AG04450 (cell line): ENCODE results near the gene ARHGAP6. TPM values are rescaled to one million over a fixed set of nuclear protein-coding genes. Genes with fewer than 3 reads are reported as not detected.

ENCODE experiments used
- CTCF ChIA-PET: fragments of 300-600, 350-600 bp; formaldehyde crosslinking; extraction: SDS; loops from one replicate; lab custom pipeline; 2022; ENCODE audit warnings: antibody characterized with exemption, inconsistent platforms; lab: Charles Lee
- POLR2A ChIA-PET: fragments of 350-600 bp; formaldehyde crosslinking; extraction: SDS; loops from one replicate; lab custom pipeline; 2021; ENCODE audit warnings: antibody characterized with exemption, inconsistent platforms; lab: Yijun Ruan, JAX
- DNase-seq: peaks from one replicate; pipeline ENCODE4 v3.0.0-alpha.2; 2011; ENCODE audit warnings: low read depth, low spot score
- H3K27ac ChIP-seq: one replicate; pipeline ENCODE4 v1.5.1; 2012; ENCODE audit warnings: low read depth, low read length, control low read depth
- H3K27me3 ChIP-seq: one replicate; pipeline ENCODE4 v1.6.0; 2012; ENCODE audit warnings: low read length; ENCODE audit not compliant: control insufficient read depth, insufficient read depth
- H3K4me3 ChIP-seq: 2 replicates; pipeline ENCODE4 v1.5.1; 2011; ENCODE audit warnings: mild to moderate bottlenecking, low read depth, low read length, control low read depth
- H3K9me3 ChIP-seq: 2 replicates; pipeline ENCODE4 v1.5.1; 2012; ENCODE audit warnings: low read length; ENCODE audit not compliant: control insufficient read depth, insufficient read depth
- CTCF ChIP-seq: IDR thresholded peaks from 2 replicates; pipeline ENCODE4 v1.5.1; 2011; ENCODE audit warnings: low read depth, low read length, control low read depth, inconsistent platforms
- polyA plus RNA-seq: library from polyadenylated mRNA; depleted of rRNA; stranded (reverse); fragments of >200 nt; gene quantifications from 2 replicates; pipeline ENCODE4 v1.2.3, GENCODE V29; 2011

Gene ARHGAP6
- polyA plus RNA-seq, 1 experiment: 4.0 TPM

GRCh38 chrX:11398139-11398538 is 267.6 kb downstream of the ARHGAP6 start:
- H3K9me3 ChIP-seq: no peaks in the 10 kb centered on the region
- CTCF ChIA-PET: interaction anchor here (1.4 kb wide), 1 partner anchor 17 kb away, joined by 12 read pairs; no protein-coding TSS in a partner anchor
- DNase-seq: no peak

GRCh38 chrX:11397680-11398079 is 268.0 kb downstream of the ARHGAP6 start:
- Histone ChIP-seq H3K27ac (no peak overlapping the region), H3K9me3 (no peaks in the 10 kb centered on the region), H3K27me3 (no peaks in the 10 kb centered on the region), H3K4me3 (no peak overlapping the region)
- TF ChIP-seq CTCF: no peak
- ChIA-PET CTCF (no interaction called here), POLR2A (no interaction called here)
- no peak for DNase-seq

More at GRCh38 chrX:11398139-11398538, 267.6 kb downstream of the ARHGAP6 start:
- no peak for TF ChIP-seq CTCF
- POLR2A ChIA-PET: no interaction called here
- H3K27me3 ChIP-seq: no peaks in the 10 kb centered on the region
- no peak overlapping the region for H3K4me3 ChIP-seq
- no peak overlapping the region for H3K27ac ChIP-seq

- CTCF ChIA-PET: interaction anchor here (1.0 kb wide), 1 partner anchor 14 kb away, joined by 4 read pairs; no protein-coding TSS in a partner anchor
- no peak overlapping the region for H3K4me3 ChIP-seq
- POLR2A ChIA-PET: no interaction called here
- no peak for TF ChIP-seq CTCF
- H3K27ac ChIP-seq: no peak overlapping the region
- H3K27me3 ChIP-seq: no peaks in the 10 kb centered on the region
- DNase-seq: no peak
- H3K9me3 ChIP-seq: no peaks in the 10 kb centered on the region
These were observed 269.9 kb downstream of the ARHGAP6 start for GRCh38 chrX:11395859-11396258.

DNA sequence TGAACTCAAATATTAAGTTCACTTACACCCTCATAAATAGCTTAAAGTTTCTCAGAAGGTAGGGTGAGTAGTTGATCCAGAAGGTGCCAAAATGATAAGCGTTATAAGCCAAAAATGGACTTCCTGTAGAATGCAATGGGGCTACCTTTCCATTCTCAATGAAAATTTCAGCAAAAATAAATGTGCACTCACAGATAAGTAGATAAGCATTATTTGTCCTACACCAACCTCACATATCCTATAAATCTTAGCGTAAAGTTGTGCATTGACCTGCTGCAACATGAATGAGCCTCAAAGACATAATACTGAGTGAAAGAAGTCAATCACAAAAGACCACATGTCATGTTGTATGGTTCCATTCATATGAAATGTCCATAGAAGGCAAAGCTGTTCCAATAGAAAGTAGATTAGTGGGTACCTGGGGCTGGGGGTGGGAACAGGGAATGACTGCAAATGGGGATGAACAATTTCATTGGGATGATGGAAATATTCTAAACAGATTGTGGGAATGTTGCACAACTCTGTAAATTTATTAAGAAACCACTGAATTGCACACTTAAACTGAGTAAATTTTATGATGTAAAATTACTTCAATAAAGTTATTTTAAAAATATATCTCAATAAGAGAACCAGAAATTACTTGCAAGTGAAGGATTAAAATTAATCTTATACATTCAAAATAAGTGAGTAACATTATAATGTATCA is 271.6 kb downstream of the ARHGAP6 start:
- Histone ChIP-seq H3K4me3 (no peak overlapping the region), H3K27ac (no peak overlapping the region), H3K9me3 (no peaks in the 10 kb centered on the region), H3K27me3 (no peaks in the 10 kb centered on the region)
- CTCF ChIA-PET: no interaction called here
- no peak for TF ChIP-seq CTCF
- POLR2A ChIA-PET: no interaction called here
- DNase-seq: no peak

DNA sequence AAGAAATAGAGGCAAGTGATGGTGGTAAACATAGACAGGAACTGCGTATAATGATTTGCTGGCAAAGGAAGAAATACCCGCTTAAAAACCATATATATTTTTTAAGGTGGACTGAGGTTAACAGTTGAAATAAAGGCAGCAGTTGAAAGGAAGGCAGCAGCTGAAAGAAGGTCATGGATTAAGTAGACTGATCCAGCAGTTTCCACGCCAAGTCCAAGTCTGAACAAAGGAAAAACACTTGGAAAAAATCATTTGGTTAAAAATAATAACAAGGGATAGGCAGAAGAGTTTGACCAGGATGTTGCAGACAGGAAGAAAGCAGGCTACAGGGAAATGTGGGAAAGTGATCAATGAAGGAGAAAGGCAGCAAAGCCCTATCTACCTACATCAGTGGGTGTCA is 278.9 kb downstream of the ARHGAP6 start:
- TF ChIP-seq CTCF: no peak
- Histone ChIP-seq H3K27me3 (no peaks in the 10 kb centered on the region), H3K27ac (no peak overlapping the region), H3K9me3 (no peaks in the 10 kb centered on the region), H3K4me3 (no peak overlapping the region)
- no peak for DNase-seq
- ChIA-PET POLR2A (interaction anchor here (0.9 kb wide), 1 partner anchor 14 kb away, joined by 3 read pairs; no protein-coding TSS in a partner anchor), CTCF (interaction anchor here (0.6 kb wide), 1 partner anchor 1217 kb away, joined by 5 read pairs; no protein-coding TSS in a partner anchor)
